Left renal cortex interstitium (tissue), 4 donors: ENCODE results near the gene PDZD2. TPM values are rescaled to one million over a fixed set of nuclear protein-coding genes. Genes with fewer than 3 reads are reported as not detected.
"Not testable (repeated sequence)": the region's sequence is repeated elsewhere in the genome, so short reads cannot be mapped to it uniquely, and the experiment has no call there.

Experiments
- DNase-seq, 4 donors: peaks; one replicate each; pipeline ENCODE4 v3.0.0-alpha.2; 2013; ENCODE audit warnings: low read depth in 4 of 4, low spot score in 2 of 4, missing footprints in 1 of 4
- polyA plus RNA-seq, 4 donors: library from polyadenylated mRNA; unstranded; fragments of 120-200 nt; gene quantifications; one replicate each; pipeline ENCODE4 v1.2.1, GENCODE V29; 2013; ENCODE audit not compliant: insufficient read length in 4 of 4

The PDZD2 gene
- polyA plus RNA-seq, 4 donors: 16.6 to 21.1 (median 18.4) TPM

GRCh38 chr5:32018476-32019436, 379.8 kb downstream of the PDZD2 start:
- no peak for DNase-seq

- DNase-seq: no peak
These were observed 381.3 kb downstream of the PDZD2 start for GRCh38 chr5:32020271-32020670.

GRCh38 chr5:32020946-32021345, 382.0 kb downstream of the PDZD2 start:
- no peak for DNase-seq

- no peak for DNase-seq
These were observed 382.8 kb downstream of the PDZD2 start for GRCh38 chr5:32021771-32022170.

GRCh38 chr5:32022638-32023037, 383.7 kb downstream of the PDZD2 start:
- no peak for DNase-seq

GRCh38 chr5:32023816-32024215, 384.9 kb downstream of the PDZD2 start:
- no peak for DNase-seq

GRCh38 chr5:32024751-32025150, 385.8 kb downstream of the PDZD2 start:
- DNase-seq: no peak

GRCh38 chr5:32027093-32027716, 388.3 kb downstream of the PDZD2 start:
- DNase-seq: no peak

- peak in 1 of 4 donors; percentile 41 for DNase-seq
These were observed 389.0 kb downstream of the PDZD2 start for GRCh38 chr5:32027717-32028458.

GRCh38 chr5:32029261-32029660, 390.3 kb downstream of the PDZD2 start:
- no peak for DNase-seq

GRCh38 chr5:32029781-32030180, 390.9 kb downstream of the PDZD2 start:
- DNase-seq: no peak

GRCh38 chr5:32030222-32030621, 391.3 kb downstream of the PDZD2 start:
- DNase-seq: no peak

- DNase-seq: no peak
These were observed 391.8 kb downstream of the PDZD2 start for GRCh38 chr5:32030686-32031085.

GRCh38 chr5:32031089-32031488, 392.2 kb downstream of the PDZD2 start:
- no peak for DNase-seq

GRCh38 chr5:32038523-32038922, 399.6 kb downstream of the PDZD2 start:
- DNase-seq: no peak

GRCh38 chr5:32039133-32039532, 400.2 kb downstream of the PDZD2 start:
- DNase-seq: not testable (repeated sequence)

- DNase-seq: not testable (repeated sequence)
These were observed 400.7 kb downstream of the PDZD2 start for GRCh38 chr5:32039601-32040000.

- DNase-seq: not testable (repeated sequence)
These were observed 401.3 kb downstream of the PDZD2 start for GRCh38 chr5:32040181-32040695.

GRCh38 chr5:32042551-32042961, 403.6 kb downstream of the PDZD2 start:
- DNase-seq: no peak

GRCh38 chr5:32043105-32043504, 404.2 kb downstream of the PDZD2 start:
- no peak for DNase-seq

GRCh38 chr5:32044434-32044833, 405.5 kb downstream of the PDZD2 start:
- no peak for DNase-seq
